Osteoblast (primary cell): ENCODE data around the gene UNC93B1. TPM values are rescaled to one million over a fixed set of nuclear protein-coding genes. Genes with fewer than 3 reads are reported as not detected.
A peak's percentile ranks its signal among the peaks of the same experiment; 100 is the strongest.

Experiments
- DNase-seq: peaks from one replicate; pipeline ENCODE4 v3.0.0; 2011; ENCODE audit warnings: low spot score, mixed read lengths; ENCODE audit not compliant: insufficient read length; ENCODE audit errors: missing footprints
- H2AFZ ChIP-seq: 2 replicates; pipeline ENCODE4 v1.6.0; 2011; ENCODE audit warnings: mild to moderate bottlenecking, low read length
- H3K27ac ChIP-seq: 2 replicates; pipeline ENCODE4 v1.5.1; 2011; ENCODE audit warnings: mild to moderate bottlenecking, low read depth, low read length, moderate library complexity
- H3K27me3 ChIP-seq: 2 replicates; pipeline ENCODE4 v1.6.0; 2012; ENCODE audit warnings: mild to moderate bottlenecking, control low read depth, inconsistent platforms, low read length, moderate library complexity; ENCODE audit not compliant: insufficient read depth
- H3K36me3 ChIP-seq: 2 replicates; pipeline ENCODE4 v1.5.1; 2011; ENCODE audit warnings: mild to moderate bottlenecking, low read length, control low read depth, moderate library complexity; ENCODE audit not compliant: insufficient read depth
- H3K4me1 ChIP-seq: 2 replicates; pipeline ENCODE4 v1.5.1; 2011; ENCODE audit warnings: mild to moderate bottlenecking, low read length, control low read depth, moderate library complexity; ENCODE audit not compliant: insufficient read depth
- H3K4me2 ChIP-seq: 2 replicates; pipeline ENCODE4 v1.6.0; 2011; ENCODE audit warnings: mild to moderate bottlenecking, low read length; ENCODE audit not compliant: insufficient read depth
- H3K4me3 ChIP-seq: fragments of 200-600 bp; sonication (generic); 3 replicates; pipeline ENCODE4 v1.5.1; 2012; ENCODE audit warnings: mild to moderate bottlenecking, low read length, inconsistent platforms; ENCODE audit not compliant: insufficient read depth
- H3K79me2 ChIP-seq: 2 replicates; pipeline ENCODE4 v1.6.0; 2012; ENCODE audit warnings: mild to moderate bottlenecking, low read length, control low read depth, inconsistent platforms; ENCODE audit not compliant: insufficient read depth
- H3K9me3 ChIP-seq: 2 replicates; pipeline ENCODE4 v1.5.1; 2011; ENCODE audit warnings: low read depth, low read length, control low read depth
- H4K20me1 ChIP-seq: 2 replicates; pipeline ENCODE4 v1.6.0; 2012; ENCODE audit warnings: mild to moderate bottlenecking, low read length, control low read depth; ENCODE audit not compliant: insufficient read depth
- total RNA-seq: library from RNA; depleted of rRNA; stranded (reverse); fragments of >200 nt; gene quantifications from 2 replicates; pipeline ENCODE4 v1.2.3, GENCODE V29; 2012
- TF ChIP-seq, protein P1 (sequence below): IDR thresholded peaks from 2 replicates; pipeline ENCODE4 v1.5.1; 2011; ENCODE audit warnings: mild to moderate bottlenecking, low read depth, low read length, moderate library complexity; ENCODE audit errors: extremely low read depth

Gene UNC93B1
- total RNA-seq, 1 donor = 39.8 TPM

GRCh38 chr11:68026391-68027105, 22.7 kb upstream of the UNC93B1 start:
- TF ChIP-seq, protein P1, sequence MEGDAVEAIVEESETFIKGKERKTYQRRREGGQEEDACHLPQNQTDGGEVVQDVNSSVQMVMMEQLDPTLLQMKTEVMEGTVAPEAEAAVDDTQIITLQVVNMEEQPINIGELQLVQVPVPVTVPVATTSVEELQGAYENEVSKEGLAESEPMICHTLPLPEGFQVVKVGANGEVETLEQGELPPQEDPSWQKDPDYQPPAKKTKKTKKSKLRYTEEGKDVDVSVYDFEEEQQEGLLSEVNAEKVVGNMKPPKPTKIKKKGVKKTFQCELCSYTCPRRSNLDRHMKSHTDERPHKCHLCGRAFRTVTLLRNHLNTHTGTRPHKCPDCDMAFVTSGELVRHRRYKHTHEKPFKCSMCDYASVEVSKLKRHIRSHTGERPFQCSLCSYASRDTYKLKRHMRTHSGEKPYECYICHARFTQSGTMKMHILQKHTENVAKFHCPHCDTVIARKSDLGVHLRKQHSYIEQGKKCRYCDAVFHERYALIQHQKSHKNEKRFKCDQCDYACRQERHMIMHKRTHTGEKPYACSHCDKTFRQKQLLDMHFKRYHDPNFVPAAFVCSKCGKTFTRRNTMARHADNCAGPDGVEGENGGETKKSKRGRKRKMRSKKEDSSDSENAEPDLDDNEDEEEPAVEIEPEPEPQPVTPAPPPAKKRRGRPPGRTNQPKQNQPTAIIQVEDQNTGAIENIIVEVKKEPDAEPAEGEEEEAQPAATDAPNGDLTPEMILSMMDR = no peak
- H3K27ac ChIP-seq = peak overlapping the region; percentile 93
- no peak for DNase-seq
- peaks cover 35% of the 10 kb centered on the region for H3K4me1 ChIP-seq
- H3K9me3 ChIP-seq = no peaks in the 10 kb centered on the region
- no peak overlapping the region for H3K4me2 ChIP-seq
- H3K4me3 ChIP-seq = no peak overlapping the region
- peaks cover 29% of the 10 kb centered on the region for H3K36me3 ChIP-seq
- no peaks in the 10 kb centered on the region for H4K20me1 ChIP-seq
- H2AFZ ChIP-seq = no peak overlapping the region
- H3K79me2 ChIP-seq = peaks cover 19% of the 10 kb centered on the region
- H3K27me3 ChIP-seq = no peaks in the 10 kb centered on the region

DNA sequence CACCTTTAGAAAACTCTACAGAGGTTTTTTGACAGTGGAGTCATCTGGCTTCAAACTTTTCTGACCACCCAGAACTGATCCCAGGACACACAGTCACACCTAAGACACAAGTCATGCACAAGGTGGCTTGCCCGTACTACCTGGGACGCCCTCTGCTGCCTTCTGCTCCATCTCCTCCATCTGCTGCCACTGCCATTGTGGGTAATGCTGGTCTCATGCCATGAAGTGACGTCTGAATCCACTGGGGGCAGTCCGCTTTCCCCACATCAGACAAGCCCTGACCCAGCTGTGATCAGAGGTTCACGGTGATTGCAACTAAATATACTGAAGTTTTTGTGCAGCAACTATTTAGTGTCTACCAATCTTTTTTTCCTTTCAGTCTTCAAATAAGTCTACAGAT, 21.1 kb upstream of the UNC93B1 start:
- no peak overlapping the region for H3K27ac ChIP-seq
- H3K4me3 ChIP-seq = no peak overlapping the region
- TF ChIP-seq, protein P1 = no peak
- H4K20me1 ChIP-seq = no peaks in the 10 kb centered on the region
- peaks cover 29% of the 10 kb centered on the region for H3K4me1 ChIP-seq
- no peaks in the 10 kb centered on the region for H3K27me3 ChIP-seq
- H3K36me3 ChIP-seq = peaks cover 30% of the 10 kb centered on the region
- no peak for DNase-seq
- no peak overlapping the region for H3K4me2 ChIP-seq
- H2AFZ ChIP-seq = no peak overlapping the region
- no peaks in the 10 kb centered on the region for H3K9me3 ChIP-seq
- peaks cover 9% of the 10 kb centered on the region for H3K79me2 ChIP-seq

DNA sequence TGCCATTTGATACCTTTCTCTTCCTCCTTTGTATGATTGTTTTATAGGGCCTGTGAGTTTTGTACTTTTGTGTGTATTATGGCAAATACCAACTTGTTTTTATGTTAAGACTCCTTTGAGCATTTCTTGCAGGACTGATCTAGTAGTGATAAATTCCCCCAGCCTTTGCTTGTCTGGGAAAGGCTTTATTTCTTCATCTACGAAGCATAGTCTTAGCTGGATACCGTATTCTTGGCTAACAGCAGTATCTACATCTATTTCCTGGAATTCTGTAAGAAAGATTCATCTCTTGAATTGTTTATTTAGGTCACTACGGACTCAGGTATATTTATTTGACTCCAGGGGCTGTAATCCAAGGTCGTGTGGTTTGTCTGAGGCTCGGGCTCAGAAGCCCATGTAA, 20.6 kb upstream of the UNC93B1 start:
- peaks cover 30% of the 10 kb centered on the region for H3K36me3 ChIP-seq
- no peaks in the 10 kb centered on the region for H3K27me3 ChIP-seq
- H3K79me2 ChIP-seq = peaks cover 8% of the 10 kb centered on the region
- no peaks in the 10 kb centered on the region for H4K20me1 ChIP-seq
- H3K4me1 ChIP-seq = peaks cover 24% of the 10 kb centered on the region
- H3K9me3 ChIP-seq = no peaks in the 10 kb centered on the region
- TF ChIP-seq, protein P1 = no peak
- no peak overlapping the region for H3K4me2 ChIP-seq
- no peak overlapping the region for H2AFZ ChIP-seq
- no peak for DNase-seq
- H3K4me3 ChIP-seq = no peak overlapping the region
- H3K27ac ChIP-seq = no peak overlapping the region

DNA sequence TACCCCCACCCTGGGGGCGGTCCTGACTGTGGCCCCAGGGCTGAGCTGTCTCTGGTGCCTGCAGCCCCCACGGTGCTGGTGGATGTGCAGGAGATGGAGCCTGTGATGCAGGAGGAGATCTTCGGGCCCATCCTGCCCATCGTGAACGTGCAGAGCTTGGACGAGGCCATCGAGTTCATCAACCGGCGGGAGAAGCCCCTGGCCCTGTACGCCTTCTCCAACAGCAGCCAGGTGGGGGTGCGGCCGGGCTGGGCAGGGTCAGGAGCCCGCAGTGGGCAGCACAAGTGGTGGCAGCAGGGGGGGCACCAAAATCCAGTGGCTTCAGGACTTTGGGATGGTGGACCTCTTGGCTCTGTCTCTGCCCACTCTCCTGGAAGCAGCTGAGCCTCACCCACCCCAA, 18.6 kb upstream of the UNC93B1 start:
- Histone ChIP-seq H3K27ac (no peak overlapping the region), H3K27me3 (no peaks in the 10 kb centered on the region), H3K9me3 (no peaks in the 10 kb centered on the region), H3K4me2 (no peak overlapping the region), H2AFZ (no peak overlapping the region), H4K20me1 (no peaks in the 10 kb centered on the region), H3K4me3 (no peak overlapping the region), H3K79me2 (peaks cover 3% of the 10 kb centered on the region), H3K4me1 (peaks cover 4% of the 10 kb centered on the region), H3K36me3 (peaks cover 33% of the 10 kb centered on the region)
- no peak for DNase-seq
- TF ChIP-seq, protein P1 = no peak
